H9 (cell line): ENCODE results near the gene GATA1. TPM values are rescaled to one million over a fixed set of nuclear protein-coding genes. Genes with fewer than 3 reads are reported as not detected.

Experiments used
- DNase-seq: peaks from one replicate; pipeline ENCODE4 v3.0.0-alpha.2; 2017
- H2AFZ ChIP-seq: one replicate; pipeline ENCODE4 v1.6.1; 2013; ENCODE audit warnings: mild to moderate bottlenecking, low read length, control low read depth, moderate library complexity
- H2AK5ac ChIP-seq: 2 replicates; pipeline ENCODE4 v1.6.1; 2013; ENCODE audit warnings: low read length, control low read depth, mixed read lengths; ENCODE audit not compliant: insufficient read length
- H2BK120ac ChIP-seq: one replicate; pipeline ENCODE4 v1.6.1; 2013; ENCODE audit warnings: low read depth, mild to moderate bottlenecking, low read length, control low read depth, inconsistent platforms; ENCODE audit not compliant: poor library complexity, severe bottlenecking
- H2BK12ac ChIP-seq: 2 replicates; pipeline ENCODE4 v1.6.1; 2013; ENCODE audit warnings: low read length, control low read depth, mixed read lengths, low read depth; ENCODE audit not compliant: insufficient read length
- H2BK15ac ChIP-seq: 2 replicates; pipeline ENCODE4 v1.6.1; 2013; ENCODE audit warnings: low read depth, low read length, control low read depth
- H2BK20ac ChIP-seq: one replicate; pipeline ENCODE4 v1.6.1; 2013; ENCODE audit warnings: low read depth, mild to moderate bottlenecking, low read length, control low read depth, inconsistent platforms; ENCODE audit not compliant: poor library complexity, severe bottlenecking
- H2BK5ac ChIP-seq: 2 replicates; pipeline ENCODE4 v1.6.1; 2013; ENCODE audit warnings: low read length, control low read depth, mixed read lengths; ENCODE audit not compliant: insufficient read length
- H3K14ac ChIP-seq: 2 replicates; pipeline ENCODE4 v1.6.1; 2013; ENCODE audit warnings: low read length, control low read depth; ENCODE audit not compliant: insufficient read depth
- H3K18ac ChIP-seq: 2 replicates; pipeline ENCODE4 v1.6.1; 2013; ENCODE audit warnings: low read depth, mild to moderate bottlenecking, mixed read lengths, low read length, control low read depth; ENCODE audit not compliant: insufficient read length
- H3K23ac ChIP-seq: 2 replicates; pipeline ENCODE4 v1.6.1; 2013; ENCODE audit warnings: low read length, control low read depth, mixed read lengths, low read depth; ENCODE audit not compliant: insufficient read length
- H3K23me2 ChIP-seq: 2 replicates; pipeline ENCODE4 v1.6.1; 2013; ENCODE audit warnings: low read depth, mild to moderate bottlenecking, mixed read lengths, low read length, control low read depth; ENCODE audit not compliant: insufficient read length, poor library complexity, severe bottlenecking
- H3K27ac ChIP-seq: 2 replicates; pipeline ENCODE4 v1.5.1; 2013; ENCODE audit warnings: low read length, control low read depth, mixed read lengths, low read depth; ENCODE audit not compliant: insufficient read length
- H3K27me3 ChIP-seq: 2 replicates; pipeline ENCODE4 v1.6.1; 2013; ENCODE audit warnings: low read length, control low read depth, inconsistent platforms; ENCODE audit not compliant: insufficient read depth
- H3K4ac ChIP-seq: 2 replicates; pipeline ENCODE4 v1.6.1; 2013; ENCODE audit warnings: low read depth, mild to moderate bottlenecking, control low read depth, inconsistent platforms, low read length, moderate library complexity
- H3K4me1 ChIP-seq: 2 replicates; pipeline ENCODE4 v1.6.1; 2013; ENCODE audit warnings: low read length, control low read depth, inconsistent platforms; ENCODE audit not compliant: insufficient read depth
- H3K4me2 ChIP-seq: 2 replicates; pipeline ENCODE4 v1.6.1; 2013; ENCODE audit warnings: low read length, control low read depth, mixed read lengths; ENCODE audit not compliant: insufficient read length, insufficient read depth
- H3K56ac ChIP-seq: 2 replicates; pipeline ENCODE4 v1.6.1; 2013; ENCODE audit warnings: low read depth, mild to moderate bottlenecking, mixed read lengths, low read length, control low read depth; ENCODE audit not compliant: insufficient read length
- H3K79me1 ChIP-seq: 2 replicates; pipeline ENCODE4 v1.6.1; 2013; ENCODE audit warnings: low read depth, mild to moderate bottlenecking, moderate library complexity, low read length, control low read depth, inconsistent platforms; ENCODE audit not compliant: insufficient read depth, poor library complexity, severe bottlenecking
- H3K79me2 ChIP-seq: 2 replicates; pipeline ENCODE4 v1.6.1; 2013; ENCODE audit warnings: low read length, control low read depth, inconsistent platforms; ENCODE audit not compliant: insufficient read depth
- H3K9ac ChIP-seq: 2 replicates; pipeline ENCODE4 v1.6.1; 2013; ENCODE audit warnings: low read length, control low read depth, mixed read lengths; ENCODE audit not compliant: insufficient read length; ENCODE audit errors: extremely low read depth
- H3K9me3 ChIP-seq: one replicate; pipeline ENCODE4 v1.6.1; 2013; ENCODE audit warnings: low read depth, low read length, inconsistent platforms; ENCODE audit not compliant: control insufficient read depth
- H3T11ph ChIP-seq: one replicate; pipeline ENCODE4 v1.6.1; 2013; ENCODE audit warnings: mild to moderate bottlenecking, low read length, control low read depth, inconsistent platforms
- H4K20me1 ChIP-seq: one replicate; pipeline ENCODE4 v1.6.1; 2013; ENCODE audit not compliant: control insufficient read depth, insufficient read length, insufficient read depth
- H4K5ac ChIP-seq: 2 replicates; pipeline ENCODE4 v1.6.1; 2013; ENCODE audit warnings: low read depth, mild to moderate bottlenecking, mixed read lengths, low read length, control low read depth; ENCODE audit not compliant: insufficient read length
- H4K8ac ChIP-seq: replicated peaks from 2 replicates; pipeline ENCODE4 v1.6.1; 2013; ENCODE audit warnings: low read length, control low read depth, mixed read lengths, low read depth; ENCODE audit not compliant: insufficient read length
- H4K91ac ChIP-seq: 2 replicates; pipeline ENCODE4 v1.6.1; 2013; ENCODE audit warnings: low read depth, mild to moderate bottlenecking, moderate library complexity, mixed read lengths, low read length, control low read depth; ENCODE audit not compliant: insufficient read length
- H3K27ac Mint-ChIP-seq, 3 experiments: 2 replicates in 2 of 3; 3 replicates in 1 of 3; pipeline ENCODE4 v1.8.0; 2020 to 2021; ENCODE audit warnings: mixed read lengths in 3 of 3, mild to moderate bottlenecking in 1 of 3, moderate library complexity in 1 of 3
- H3K27me3 Mint-ChIP-seq: 2 replicates; pipeline ENCODE4 v1.8.0; 2021; ENCODE audit warnings: low read depth, mild to moderate bottlenecking, moderate library complexity, mixed read lengths
- H3K36me3 Mint-ChIP-seq, 3 experiments: 2 replicates in 2 of 3; 3 replicates in 1 of 3; pipeline ENCODE4 v1.8.0; 2020 to 2021; ENCODE audit warnings: low read depth in 3 of 3, mixed read lengths in 3 of 3; ENCODE audit not compliant: insufficient read depth in 1 of 3
- H3K4me1 Mint-ChIP-seq, 2 experiments: 2 replicates each; pipeline ENCODE4 v1.8.0; 2020; ENCODE audit warnings: mixed read lengths in 2 of 2
- H3K4me3 Mint-ChIP-seq, 2 experiments: 2 replicates in 1 of 2; 3 replicates in 1 of 2; pipeline ENCODE4 v1.8.0; 2020 to 2021; ENCODE audit warnings: mild to moderate bottlenecking in 2 of 2, mixed read lengths in 2 of 2, moderate library complexity in 1 of 2
- H3K9me3 Mint-ChIP-seq, 2 experiments: 2 replicates in 1 of 2; 3 replicates in 1 of 2; pipeline ENCODE4 v1.8.0; 2020; ENCODE audit warnings: mild to moderate bottlenecking in 2 of 2, mixed read lengths in 2 of 2, moderate library complexity in 1 of 2
- CTCF ChIP-seq: fragments of 200-600 bp; sonication (generic); conservative IDR thresholded peaks from 3 replicates; pipeline ENCODE4 v1.8.0; 2021; ENCODE audit warnings: antibody characterized with exemption, mild to moderate bottlenecking
- WGBS: extraction: QIAGEN DNeasy Blood & Tissue Kit; methylation state at CpG from one replicate; pipeline ENCODE4 v1.1.7; 2013; ENCODE audit warnings: missing lambda C conversion rate, low lambda C conversion rate, mixed read lengths; ENCODE audit not compliant: insufficient read length; ENCODE audit errors: extremely low coverage; 5-methylcytosine and 5-hydroxymethylcytosine counted together
- total RNA-seq: library from RNA; stranded (reverse); gene quantifications from 2 replicates; pipeline ENCODE4 v1.2.1, GENCODE V29; 2021

GATA1 gene
- total RNA-seq, 1 experiment from 2014 or later = not detected

GRCh38 chrX:48827654-48827968 lies 41.2 kb downstream of the GATA1 start:
- H3T11ph ChIP-seq = no peak overlapping the region
- no CpG with 5 or more reads among the region's 4 CpGs for WGBS
- H3K23ac ChIP-seq = no peak overlapping the region
- no peak overlapping the region for H3K4ac ChIP-seq
- H3K9me3 Mint-ChIP-seq = peaks cover 62 to 77% of the 10 kb centered on the region in 2 experiments
- TF ChIP-seq CTCF = no peak
- H2BK20ac ChIP-seq = no peak overlapping the region
- H3K27ac Mint-ChIP-seq = peak overlapping the region in 1 of 3 experiments; percentile 71; a peak in 1 of 7 replicates
- no peak overlapping the region for H2BK120ac ChIP-seq
- no peak overlapping the region for H4K8ac ChIP-seq
- no peaks in the 10 kb centered on the region for H3K79me1 ChIP-seq
- H3K4me2 ChIP-seq = peak overlapping the region; percentile 2
- H2AK5ac ChIP-seq = no peak overlapping the region
- DNase-seq = no peak
- H3K79me2 ChIP-seq = no peaks in the 10 kb centered on the region
- H3K27ac ChIP-seq = no peak overlapping the region
- H2BK12ac ChIP-seq = no peak overlapping the region
- peaks cover 30% of the 10 kb centered on the region for H3K27me3 Mint-ChIP-seq
- peaks cover 13% of the 10 kb centered on the region for H3K9me3 ChIP-seq
- H4K5ac ChIP-seq = no peak overlapping the region
- no peak overlapping the region for H2BK15ac ChIP-seq
- peak overlapping the region in 1 of 2 experiments; percentile 46; a peak in 3 of 5 replicates for H3K4me3 Mint-ChIP-seq
- H3K18ac ChIP-seq = no peak overlapping the region
- no peak overlapping the region for H3K9ac ChIP-seq
- no peaks in the 10 kb centered on the region for H3K23me2 ChIP-seq
- no peak overlapping the region for H2BK5ac ChIP-seq
- H3K4me1 Mint-ChIP-seq = peaks cover 0 to 6% of the 10 kb centered on the region in 2 experiments; a peak in 3 of 4 replicates
- no peak overlapping the region for H3K14ac ChIP-seq
- peaks cover 27 to 39% (median 34%) of the 10 kb centered on the region in 3 experiments for H3K36me3 Mint-ChIP-seq
- H2AFZ ChIP-seq = no peak overlapping the region
- H3K27me3 ChIP-seq = no peaks in the 10 kb centered on the region; the same call in none of the 2 replicates
- H3K4me1 ChIP-seq = no peaks in the 10 kb centered on the region
- H4K91ac ChIP-seq = no peak overlapping the region
- H3K56ac ChIP-seq = no peak overlapping the region
- no peaks in the 10 kb centered on the region for H4K20me1 ChIP-seq
